Measurements from ENCODE around the gene LRBA.

DNA sequence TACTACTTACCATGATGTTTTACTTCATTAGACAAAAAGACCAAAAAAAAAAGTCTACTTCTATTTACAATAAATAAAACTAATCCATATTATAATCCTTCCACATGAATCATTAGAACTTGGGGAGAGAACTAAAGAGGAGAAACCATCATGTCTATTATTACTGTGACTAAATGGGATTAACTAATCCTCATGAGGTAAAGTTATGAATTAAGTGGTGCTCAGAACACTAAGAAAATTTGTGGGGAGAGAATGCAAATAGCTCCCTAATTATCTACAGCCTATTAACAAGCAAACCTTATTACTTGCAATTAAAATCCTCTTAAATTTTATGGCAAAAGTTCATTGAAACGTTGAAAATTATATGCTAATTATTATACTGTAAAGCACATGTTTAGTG lies 364.3 kb downstream of the LRBA start:
- TF ChIP-seq EZH2 (optimal IDR thresholded peaks at IDR 0.05; ENCODE audit: low read depth, low read length): no peak
- TF ChIP-seq, protein P1, sequence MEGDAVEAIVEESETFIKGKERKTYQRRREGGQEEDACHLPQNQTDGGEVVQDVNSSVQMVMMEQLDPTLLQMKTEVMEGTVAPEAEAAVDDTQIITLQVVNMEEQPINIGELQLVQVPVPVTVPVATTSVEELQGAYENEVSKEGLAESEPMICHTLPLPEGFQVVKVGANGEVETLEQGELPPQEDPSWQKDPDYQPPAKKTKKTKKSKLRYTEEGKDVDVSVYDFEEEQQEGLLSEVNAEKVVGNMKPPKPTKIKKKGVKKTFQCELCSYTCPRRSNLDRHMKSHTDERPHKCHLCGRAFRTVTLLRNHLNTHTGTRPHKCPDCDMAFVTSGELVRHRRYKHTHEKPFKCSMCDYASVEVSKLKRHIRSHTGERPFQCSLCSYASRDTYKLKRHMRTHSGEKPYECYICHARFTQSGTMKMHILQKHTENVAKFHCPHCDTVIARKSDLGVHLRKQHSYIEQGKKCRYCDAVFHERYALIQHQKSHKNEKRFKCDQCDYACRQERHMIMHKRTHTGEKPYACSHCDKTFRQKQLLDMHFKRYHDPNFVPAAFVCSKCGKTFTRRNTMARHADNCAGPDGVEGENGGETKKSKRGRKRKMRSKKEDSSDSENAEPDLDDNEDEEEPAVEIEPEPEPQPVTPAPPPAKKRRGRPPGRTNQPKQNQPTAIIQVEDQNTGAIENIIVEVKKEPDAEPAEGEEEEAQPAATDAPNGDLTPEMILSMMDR (IDR thresholded peaks at IDR 0.05; ENCODE audit: low read length): no peak

All from MM.1S (cell line).